GM23338 (cell line): ENCODE data around the gene SRP14.

Experiments used
- CREB1 ChIP-seq: fragments of 250-450 bp; sonication (Bioruptor Pico); IDR thresholded peaks from 2 replicates; pipeline ENCODE4 v1.5.0; 2020; ENCODE audit warnings: low read depth, mild to moderate bottlenecking, moderate library complexity
- EZH2 ChIP-seq: fragments of 200-600 bp; sonication (generic); IDR thresholded peaks from one replicate; pipeline ENCODE4 v1.8.0; 2017; ENCODE audit warnings: antibody characterized with exemption, mild to moderate bottlenecking, low read depth; ENCODE audit not compliant: unreplicated experiment
- POLR2AphosphoS5 ChIP-seq: IDR thresholded peaks from 2 replicates; pipeline ENCODE4 v1.6.1; 2016; ENCODE audit warnings: antibody characterized with exemption, low read depth
- ZNF114 ChIP-seq: fragments of 250-450 bp; sonication (Bioruptor Pico); IDR thresholded peaks from 2 replicates; pipeline ENCODE4 v1.5.0; 2020; ENCODE audit warnings: mild to moderate bottlenecking, moderate library complexity
- TF ChIP-seq, protein P1 (sequence below), 2 experiments: fragments of 200-600 bp in 1 of 2; sonication (generic) in 1 of 2; conservative IDR thresholded peaks; 2 replicates each; pipeline versions ENCODE4 v1.5.1 to v1.6.1; 2016 to 2017; ENCODE audit warnings: antibody characterized with exemption in 2 of 2, low read depth in 2 of 2, mild to moderate bottlenecking in 2 of 2, moderate library complexity in 1 of 2
- TF ChIP-seq, protein P2 (sequence below): IDR thresholded peaks from one replicate; pipeline ENCODE4 v1.6.1; 2018; ENCODE audit warnings: antibody characterized with exemption; ENCODE audit not compliant: unreplicated experiment

GRCh38 chr15:40075298-40076044, 36.5 kb upstream of the SRP14 start:
- TF ChIP-seq, protein P1, sequence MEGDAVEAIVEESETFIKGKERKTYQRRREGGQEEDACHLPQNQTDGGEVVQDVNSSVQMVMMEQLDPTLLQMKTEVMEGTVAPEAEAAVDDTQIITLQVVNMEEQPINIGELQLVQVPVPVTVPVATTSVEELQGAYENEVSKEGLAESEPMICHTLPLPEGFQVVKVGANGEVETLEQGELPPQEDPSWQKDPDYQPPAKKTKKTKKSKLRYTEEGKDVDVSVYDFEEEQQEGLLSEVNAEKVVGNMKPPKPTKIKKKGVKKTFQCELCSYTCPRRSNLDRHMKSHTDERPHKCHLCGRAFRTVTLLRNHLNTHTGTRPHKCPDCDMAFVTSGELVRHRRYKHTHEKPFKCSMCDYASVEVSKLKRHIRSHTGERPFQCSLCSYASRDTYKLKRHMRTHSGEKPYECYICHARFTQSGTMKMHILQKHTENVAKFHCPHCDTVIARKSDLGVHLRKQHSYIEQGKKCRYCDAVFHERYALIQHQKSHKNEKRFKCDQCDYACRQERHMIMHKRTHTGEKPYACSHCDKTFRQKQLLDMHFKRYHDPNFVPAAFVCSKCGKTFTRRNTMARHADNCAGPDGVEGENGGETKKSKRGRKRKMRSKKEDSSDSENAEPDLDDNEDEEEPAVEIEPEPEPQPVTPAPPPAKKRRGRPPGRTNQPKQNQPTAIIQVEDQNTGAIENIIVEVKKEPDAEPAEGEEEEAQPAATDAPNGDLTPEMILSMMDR (conservative IDR thresholded peaks at IDR 0.05; ENCODE audit: low read depth in 2 of 2): no peak
- TF ChIP-seq EZH2 (no peak), CREB1 (CRISPR knock-in tag) (no peak), POLR2AphosphoS5 (no peak), ZNF114 (CRISPR knock-in tag) (no peak)
- TF ChIP-seq, protein P2, sequence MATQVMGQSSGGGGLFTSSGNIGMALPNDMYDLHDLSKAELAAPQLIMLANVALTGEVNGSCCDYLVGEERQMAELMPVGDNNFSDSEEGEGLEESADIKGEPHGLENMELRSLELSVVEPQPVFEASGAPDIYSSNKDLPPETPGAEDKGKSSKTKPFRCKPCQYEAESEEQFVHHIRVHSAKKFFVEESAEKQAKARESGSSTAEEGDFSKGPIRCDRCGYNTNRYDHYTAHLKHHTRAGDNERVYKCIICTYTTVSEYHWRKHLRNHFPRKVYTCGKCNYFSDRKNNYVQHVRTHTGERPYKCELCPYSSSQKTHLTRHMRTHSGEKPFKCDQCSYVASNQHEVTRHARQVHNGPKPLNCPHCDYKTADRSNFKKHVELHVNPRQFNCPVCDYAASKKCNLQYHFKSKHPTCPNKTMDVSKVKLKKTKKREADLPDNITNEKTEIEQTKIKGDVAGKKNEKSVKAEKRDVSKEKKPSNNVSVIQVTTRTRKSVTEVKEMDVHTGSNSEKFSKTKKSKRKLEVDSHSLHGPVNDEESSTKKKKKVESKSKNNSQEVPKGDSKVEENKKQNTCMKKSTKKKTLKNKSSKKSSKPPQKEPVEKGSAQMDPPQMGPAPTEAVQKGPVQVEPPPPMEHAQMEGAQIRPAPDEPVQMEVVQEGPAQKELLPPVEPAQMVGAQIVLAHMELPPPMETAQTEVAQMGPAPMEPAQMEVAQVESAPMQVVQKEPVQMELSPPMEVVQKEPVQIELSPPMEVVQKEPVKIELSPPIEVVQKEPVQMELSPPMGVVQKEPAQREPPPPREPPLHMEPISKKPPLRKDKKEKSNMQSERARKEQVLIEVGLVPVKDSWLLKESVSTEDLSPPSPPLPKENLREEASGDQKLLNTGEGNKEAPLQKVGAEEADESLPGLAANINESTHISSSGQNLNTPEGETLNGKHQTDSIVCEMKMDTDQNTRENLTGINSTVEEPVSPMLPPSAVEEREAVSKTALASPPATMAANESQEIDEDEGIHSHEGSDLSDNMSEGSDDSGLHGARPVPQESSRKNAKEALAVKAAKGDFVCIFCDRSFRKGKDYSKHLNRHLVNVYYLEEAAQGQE: no peak
